Activated CD4-positive, alpha-beta T cell treated with anti-CD3 and anti-CD28 coated beads, Interleukin-2, amount 50 U/mL, for 4 hours (primary cell): ENCODE measurements around the gene DIP2C.
"Not testable (repeated sequence)": the region's sequence is repeated elsewhere in the genome, so short reads cannot be mapped to it uniquely, and the experiment has no call there.

ENCODE experiments used
- DNase-seq, 2 experiments: peaks; one replicate each; pipeline ENCODE4 v3.0.0-alpha.2; 2020

The DIP2C gene

DNA sequence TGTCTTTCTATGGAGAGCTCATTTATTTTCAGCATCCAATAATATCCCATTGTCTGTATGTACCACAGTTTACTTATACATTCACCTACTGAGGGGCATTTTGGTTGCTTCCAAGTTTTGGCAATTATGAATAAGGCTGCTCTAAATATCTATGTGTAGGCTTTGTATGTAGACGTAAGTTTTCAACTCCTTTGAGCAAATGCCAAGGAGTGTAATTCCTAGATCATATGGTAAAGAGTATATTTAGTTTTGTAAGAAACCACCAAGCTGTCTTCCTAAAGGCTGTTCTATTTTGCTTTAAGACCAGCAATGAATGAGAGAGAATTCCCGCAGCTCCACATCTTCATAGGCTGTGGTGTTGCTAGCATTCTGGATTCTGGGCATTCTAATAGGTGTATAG lies 259.8 kb downstream of the DIP2C start:
- DNase-seq = no peak

DNA sequence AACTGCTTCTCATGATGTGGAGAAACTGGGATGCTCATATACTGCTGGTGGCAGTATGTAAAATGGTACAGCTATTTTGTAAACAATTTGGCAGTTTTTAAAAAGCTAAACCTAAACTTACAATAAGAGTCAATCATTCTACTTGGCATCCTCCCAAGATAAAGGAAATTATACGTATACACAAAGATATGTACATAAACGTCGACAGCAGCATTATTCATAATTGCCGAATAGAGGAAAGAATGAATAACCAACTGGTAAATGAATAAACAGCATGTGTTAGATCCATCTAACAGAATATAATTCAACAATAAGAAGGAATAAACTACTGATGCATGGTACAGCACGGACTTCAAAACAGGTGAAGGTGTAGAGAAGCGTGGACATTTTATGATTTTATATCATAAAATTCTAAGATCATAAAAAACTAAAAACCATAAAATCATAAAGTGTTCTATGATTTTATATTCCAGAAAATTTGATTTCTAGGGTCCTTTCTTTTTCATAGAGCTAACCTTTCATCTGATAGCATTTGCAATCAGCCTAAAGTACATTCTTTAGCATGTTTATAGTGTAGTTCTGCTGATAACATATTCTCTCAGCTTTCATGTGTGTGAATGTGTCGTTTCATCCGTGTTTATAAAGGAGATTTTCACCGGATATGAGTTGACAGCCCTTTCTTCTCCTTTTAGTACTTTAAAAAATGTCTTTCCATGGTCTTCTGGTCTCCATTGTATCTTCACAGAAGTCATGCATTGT lies 261.5 kb downstream of the DIP2C start:
- DNase-seq = no peak

DNA sequence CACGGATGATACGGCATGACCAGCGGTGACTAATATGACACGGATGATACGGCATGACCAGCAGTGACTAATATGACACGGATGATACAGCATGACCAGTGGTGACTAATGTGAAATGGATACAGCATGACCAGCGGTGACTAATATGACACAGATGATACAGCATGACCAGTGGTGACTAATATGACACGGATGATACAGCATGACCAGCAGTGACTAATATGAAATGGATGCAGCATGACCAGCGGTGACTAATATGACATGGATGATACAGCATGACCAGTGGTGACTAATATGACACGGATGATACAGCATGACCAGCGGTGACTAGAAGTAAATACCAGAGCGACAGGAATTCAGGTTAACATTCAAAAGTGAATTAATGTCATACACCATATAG lies 264.1 kb downstream of the DIP2C start:
- DNase-seq = not testable (repeated sequence)

DNA sequence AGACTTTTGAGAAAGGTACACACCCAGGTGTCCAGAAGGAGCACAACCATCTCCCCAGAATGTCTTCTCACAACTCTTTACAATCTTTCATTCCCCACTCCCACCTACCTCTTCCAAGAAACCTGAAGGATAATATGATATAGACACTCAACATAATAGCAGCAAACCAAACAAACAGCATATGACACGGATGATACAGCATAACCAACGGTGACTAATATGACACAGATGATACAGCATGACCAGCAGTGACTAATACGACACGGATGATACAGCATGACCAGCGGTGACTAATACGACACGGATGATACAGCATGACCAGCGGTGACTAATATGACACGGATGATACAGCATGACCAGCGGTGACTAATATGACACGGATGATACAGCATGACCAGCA lies 264.7 kb downstream of the DIP2C start:
- DNase-seq = not testable (repeated sequence)

DNA sequence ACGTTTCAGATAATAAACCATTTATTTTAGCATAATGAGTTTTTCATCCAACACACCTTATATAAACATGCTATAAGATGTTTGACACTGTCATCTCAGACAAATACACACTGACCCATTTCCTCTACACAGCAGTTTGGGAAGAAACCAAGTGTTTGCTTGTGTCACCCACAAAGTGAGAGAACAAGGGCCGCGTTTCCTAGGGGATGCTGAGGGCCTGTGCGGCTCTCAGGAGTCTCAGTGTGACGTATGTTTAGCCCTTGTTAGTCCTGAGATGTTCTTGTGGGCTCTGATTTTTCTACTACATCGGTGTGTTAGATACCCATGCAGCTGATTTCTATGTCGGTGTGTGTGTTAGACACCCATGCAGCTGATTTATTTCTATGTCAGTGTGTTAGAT lies 266.3 kb downstream of the DIP2C start:
- DNase-seq = no peak

DNA sequence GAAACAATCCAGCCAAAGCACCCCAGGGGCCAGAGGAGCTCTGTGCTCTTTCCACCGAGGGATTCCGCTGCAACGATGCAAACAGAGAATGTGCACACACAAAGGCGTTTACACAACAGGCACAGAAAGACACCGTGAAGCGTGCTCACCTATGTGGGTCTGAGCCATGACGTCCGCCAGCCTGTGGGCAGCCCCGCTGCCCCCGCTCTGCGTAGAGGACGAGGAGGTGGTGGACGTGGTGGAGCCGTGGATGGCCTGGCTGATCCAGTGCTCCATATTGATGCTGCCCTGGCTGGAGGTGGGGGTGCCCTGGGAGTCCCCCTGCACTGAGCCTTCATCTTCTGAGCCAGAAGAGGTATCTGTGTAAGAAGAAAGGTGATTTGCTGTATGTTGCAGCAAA lies 266.8 kb downstream of the DIP2C start:
- DNase-seq = no peak

DNA sequence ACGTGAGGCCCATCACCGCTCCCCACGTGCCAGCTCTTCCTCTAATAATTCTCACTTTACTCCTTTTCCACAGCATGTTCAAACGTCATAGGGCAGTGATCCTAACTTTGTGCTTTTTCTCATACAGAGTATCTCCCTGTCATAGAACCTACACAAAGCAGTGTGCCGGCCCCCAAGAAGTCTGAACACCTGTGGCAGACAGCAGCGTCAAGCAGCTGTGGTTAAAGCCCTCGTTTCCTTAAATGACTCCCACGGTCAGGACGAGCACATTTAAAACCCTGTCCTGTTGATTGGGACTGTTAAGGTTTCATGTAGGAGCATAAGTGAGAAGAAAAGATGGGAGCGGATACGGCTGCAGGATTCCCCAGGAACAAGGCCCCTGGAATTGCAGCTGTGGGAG lies 267.2 kb downstream of the DIP2C start:
- DNase-seq = no peak

DNA sequence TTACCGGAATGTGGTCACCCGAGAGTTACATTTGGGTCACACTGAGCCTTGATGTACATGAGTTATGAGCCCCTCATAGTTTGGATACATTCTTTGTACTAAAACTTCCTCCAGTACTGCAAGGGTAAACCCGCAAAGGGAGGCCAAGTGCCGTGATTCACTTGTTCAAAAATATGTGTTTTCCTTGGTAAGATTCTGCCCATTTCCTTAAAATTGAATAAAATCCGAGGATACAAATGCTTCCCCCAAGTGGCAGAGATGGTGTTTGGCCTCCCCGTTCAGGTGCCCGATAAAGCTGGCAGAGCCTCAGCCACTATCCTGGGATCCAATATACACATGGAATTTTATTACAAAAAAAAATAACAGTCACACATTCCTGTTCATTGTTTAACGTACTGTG lies 268.3 kb downstream of the DIP2C start:
- no peak for DNase-seq

DNA sequence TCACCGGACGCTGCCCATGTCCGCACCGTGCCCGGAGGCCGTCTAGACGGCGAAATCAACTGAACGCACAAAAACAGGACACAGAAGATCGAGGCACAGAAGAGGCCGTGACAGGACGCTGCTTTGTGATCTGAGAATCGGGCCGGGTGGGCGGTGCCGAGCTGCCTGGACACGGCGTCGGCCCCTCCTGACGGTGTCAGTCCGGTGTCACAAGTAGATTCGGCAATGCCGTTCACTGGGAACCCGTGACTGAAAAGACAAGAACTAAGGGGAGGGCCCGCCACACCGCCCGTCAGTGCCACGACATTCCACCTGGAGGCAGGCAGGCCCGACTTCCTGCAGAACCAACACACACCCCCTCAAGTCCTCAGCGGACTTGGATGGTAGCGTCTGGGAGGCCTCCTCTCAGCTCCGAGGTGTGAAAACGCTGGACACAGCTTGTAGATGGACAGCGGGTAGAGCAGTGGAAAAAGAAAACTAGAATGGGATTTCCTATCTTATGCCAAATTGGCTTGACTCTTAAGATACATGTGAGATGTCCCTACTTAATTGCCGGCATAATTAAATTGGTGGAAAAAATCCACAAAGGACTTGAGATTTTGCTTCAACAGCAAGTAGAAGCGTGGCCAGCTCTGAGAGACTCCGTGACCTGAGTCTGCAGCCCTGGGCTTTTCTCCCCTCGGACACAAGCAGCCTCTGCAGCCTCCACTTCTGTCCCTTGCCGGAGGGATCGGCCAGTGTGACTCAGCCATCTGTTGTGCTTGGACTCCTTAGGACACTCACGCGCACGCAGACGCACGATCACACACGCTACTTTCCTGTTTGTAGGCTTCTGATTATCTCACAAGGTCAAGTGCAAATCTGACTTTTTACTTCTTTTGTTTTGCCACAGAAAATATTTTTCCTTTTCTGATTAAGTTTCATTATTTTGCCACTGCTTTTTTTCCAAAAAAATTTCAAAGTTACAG lies 269.0 kb downstream of the DIP2C start:
- no peak for DNase-seq

DNA sequence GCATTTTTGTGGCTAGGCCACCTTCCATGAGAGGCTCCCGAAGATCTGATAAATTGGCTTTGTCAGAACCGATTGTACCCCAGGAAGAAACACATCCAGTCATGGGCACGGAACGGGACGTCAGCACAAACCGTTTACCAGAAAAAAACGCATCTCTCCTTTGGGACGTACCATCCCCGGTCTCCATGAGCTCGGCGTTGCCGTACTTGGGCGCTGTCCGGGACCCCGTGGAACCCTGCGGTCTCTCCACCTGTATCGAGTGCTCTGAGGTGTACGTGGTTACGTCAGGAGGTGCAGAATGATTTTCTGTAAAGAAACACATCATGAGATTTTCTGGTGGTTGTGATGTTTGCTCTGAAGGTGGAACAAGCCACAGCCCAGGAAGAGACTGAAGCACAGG lies 270.6 kb downstream of the DIP2C start:
- no peak for DNase-seq

DNA sequence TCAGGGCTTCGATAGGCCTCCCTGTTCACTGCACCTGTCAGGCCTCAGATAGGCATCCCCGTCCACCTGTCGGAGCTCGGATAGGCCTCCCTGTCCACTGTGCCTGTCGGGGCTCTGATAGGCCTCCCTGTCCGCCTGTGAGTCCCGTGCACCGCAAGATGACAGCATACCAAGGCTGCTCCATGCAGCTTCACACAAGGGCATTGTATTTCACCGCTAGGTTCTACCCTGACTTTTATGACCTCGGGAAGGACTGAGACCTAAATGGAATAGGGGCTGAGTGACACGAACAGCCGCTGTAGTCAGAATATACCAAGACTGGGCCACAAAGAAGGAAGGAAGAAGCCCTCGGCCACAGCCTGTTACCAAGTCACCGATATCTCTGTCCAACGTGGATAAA lies 271.2 kb downstream of the DIP2C start:
- no peak for DNase-seq

DNA sequence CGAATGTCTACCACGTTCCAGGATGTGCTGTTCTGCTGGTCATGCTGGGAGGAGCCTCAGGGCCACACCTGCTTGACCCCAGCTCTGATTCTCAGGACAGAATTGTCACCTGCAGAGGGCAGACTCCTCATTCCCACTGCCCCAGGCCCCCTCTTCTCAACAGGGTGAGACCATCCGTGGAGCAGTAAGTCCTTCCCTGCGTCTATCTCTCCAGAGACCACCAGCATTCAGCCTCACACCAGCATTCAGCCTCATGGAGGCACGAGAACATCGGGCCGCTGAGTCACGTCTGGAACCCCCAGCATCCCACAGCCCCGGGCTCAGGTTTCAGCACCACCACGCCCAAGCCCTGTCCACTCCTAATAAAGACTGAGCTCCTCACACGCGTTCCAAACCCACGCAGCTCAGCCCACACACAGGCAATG lies 273.4 kb downstream of the DIP2C start:
- DNase-seq = no peak

DNA sequence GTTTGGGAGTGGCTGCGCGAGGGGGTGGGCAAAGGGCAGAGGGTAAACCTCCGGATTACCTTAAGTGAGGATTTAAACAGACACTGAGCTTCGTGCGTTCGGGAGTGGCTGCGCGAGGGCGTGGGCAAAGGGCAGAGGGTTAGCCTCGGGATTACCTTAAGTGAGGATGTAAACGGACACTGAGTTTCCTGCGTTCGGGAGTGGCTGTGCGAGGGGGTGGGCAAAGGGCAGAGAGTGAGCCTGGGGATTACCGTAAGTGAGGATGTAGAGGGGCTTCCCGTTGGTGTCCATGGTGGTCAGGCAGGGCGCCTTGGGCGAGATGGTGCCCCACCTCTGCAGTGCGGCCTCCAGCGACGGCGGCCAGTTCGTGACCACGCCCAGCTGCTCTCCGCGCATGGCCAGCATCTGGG lies 275.8 kb downstream of the DIP2C start:
- no peak for DNase-seq

DNA sequence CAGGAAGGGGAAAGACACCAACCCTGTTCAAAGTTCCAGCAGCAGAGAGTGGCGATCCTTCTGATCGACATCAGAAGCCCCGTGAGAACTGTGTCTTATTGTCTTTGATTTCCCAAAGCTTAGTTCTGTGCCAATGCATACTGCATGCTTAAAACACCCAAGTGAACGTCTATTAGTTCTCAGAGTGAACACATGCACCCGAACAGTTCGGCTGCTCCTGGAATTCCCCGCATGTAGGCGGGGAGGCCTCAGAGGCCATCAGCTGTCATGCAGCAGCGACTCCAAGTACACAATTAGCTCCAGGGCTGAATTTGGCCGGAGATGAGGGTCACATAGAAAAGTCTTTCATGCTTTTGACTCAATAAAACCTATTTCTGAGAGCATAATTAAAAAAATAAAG lies 277.4 kb downstream of the DIP2C start:
- no peak for DNase-seq

DNA sequence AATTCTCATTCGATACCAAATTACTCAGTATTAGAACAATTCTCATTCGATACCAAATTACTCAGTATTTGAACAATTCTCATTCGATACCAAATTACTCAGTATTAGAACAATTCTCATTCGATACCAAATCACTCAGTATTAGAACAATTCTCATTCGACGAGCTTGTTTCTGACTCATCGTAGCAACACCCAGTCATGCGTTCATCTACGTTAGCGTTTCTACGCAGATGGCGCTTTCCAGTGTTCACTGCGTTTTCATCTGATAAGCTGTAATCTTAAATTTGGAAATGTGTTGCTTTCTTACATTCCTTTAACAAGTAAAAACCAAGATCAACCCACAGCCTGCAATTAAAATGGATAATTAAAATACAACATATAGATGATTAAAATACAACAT lies 277.9 kb downstream of the DIP2C start:
- no peak for DNase-seq

DNA sequence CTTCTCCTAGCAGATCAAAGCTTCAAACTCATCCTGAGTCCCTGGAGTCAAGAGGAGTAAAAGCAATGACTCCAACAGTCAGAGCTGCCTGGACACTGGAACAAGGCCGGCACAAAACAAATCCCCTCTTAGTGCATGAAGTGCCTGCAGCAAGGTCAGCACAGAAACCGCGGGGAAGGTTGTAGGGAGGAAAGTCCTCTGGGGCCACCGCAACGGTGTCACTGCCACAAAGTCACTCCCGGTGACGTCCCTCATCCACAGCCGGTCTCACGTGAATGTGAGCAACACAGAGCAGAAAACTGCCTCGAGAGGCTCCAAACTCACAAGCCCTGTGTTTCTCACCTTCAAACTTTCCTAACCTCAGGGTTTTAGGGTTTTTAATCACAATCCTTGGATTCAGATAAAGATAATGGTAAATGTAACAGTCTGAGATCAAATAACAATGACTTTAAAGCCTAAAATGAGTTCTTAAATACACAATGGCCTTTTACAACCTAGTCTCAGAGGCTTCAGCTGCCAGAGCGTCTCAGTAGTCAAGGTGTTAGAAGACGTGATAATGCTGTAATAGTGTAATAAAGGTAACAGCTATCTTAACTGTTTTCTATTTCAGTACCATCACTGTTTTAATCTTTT lies 279.9 kb downstream of the DIP2C start:
- no peak for DNase-seq

DNA sequence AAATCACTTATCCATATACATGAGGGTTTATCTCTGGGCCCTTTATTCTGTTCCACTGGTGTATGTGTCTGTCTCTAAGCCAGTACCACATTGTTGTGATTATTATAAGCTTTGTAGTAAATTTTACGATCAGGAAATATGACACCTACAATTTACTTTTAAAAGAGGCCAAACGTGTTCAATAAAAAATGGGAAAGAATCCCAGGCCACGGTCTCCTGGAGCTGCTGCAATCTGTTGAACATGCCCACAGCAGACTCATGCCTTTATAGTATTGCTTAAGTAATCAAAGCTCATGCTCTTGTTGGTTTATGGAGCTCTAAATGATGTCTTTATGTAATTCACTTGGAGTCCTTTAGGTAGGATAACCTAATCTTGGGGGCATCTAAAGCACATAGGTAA lies 281.2 kb downstream of the DIP2C start:
- no peak for DNase-seq

DNA sequence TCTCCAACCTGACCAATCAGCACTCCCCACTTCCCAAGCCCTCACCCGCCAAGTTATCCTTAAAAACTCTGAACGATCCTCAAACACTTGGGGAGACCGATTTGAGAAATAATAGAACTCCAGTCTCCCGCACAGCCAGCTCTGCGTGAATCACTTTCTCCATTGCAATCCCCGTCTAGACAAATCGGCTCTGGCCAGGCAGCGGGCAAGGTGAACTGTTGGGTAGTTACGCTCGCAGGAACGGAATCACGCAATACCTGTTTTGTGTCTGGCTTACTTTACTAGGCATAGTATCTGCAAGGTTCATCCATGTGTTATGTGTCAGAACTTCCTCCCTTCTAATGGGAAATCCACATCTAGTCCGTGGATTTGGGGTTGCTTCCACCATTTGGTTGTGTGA lies 282.5 kb downstream of the DIP2C start:
- no peak for DNase-seq

DNA sequence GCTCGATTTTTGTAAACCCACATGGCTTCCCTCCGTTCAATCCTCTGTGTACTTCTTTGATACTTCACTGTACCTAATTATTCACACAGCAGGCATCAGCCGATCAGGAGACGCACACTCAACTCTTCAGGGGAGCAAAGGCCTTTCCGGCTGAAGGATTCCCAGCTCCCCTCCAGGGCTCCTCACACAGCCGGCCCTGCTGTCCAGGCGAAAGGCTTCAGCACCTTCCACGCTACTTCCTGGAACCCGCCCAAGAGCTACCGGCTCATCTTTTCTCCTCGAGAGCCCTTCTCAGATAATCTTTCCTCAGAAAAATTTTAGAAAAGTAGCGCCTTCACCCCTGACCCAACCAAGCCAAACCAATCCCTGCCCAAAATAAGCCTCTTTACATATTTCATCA lies 283.8 kb downstream of the DIP2C start:
- DNase-seq = no peak

DNA sequence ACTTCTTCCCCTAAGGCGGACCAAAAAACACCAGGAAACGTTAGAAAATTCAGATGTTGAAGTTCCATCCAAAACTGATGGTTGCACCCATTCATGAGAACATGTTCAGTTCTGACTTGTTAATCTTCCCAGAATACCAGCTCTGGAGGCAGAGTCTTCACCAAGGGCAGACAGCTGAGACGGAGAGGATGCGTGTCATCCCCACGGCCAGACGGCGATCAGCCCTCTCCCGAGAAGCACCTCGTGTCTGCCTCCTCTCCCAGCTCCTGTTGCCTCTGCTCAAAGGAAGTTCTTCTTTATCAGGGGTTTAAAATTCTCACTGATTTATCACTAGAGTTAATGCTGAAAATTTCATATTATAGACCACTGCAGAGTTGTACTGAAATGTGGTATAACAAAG lies 284.5 kb downstream of the DIP2C start:
- no peak for DNase-seq

DNA sequence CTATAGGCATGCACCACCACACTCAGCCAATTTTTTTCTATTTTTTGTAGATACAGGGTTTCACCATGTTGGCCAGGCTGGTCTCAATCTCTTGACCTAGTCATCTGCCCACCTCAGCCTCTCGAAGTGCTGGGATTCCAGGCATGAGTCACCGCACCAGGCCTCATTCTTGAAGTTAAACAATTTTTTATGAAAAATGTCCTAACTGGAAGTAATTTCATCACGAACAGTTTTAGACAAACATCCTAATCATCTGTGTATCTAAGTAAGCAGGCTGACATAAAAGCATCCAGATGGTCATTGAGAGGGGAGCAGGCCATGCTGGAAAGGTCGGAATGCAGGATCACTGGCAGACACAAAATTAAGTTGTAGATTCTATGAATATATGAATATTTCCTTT lies 285.1 kb downstream of the DIP2C start:
- DNase-seq = no peak

DNA sequence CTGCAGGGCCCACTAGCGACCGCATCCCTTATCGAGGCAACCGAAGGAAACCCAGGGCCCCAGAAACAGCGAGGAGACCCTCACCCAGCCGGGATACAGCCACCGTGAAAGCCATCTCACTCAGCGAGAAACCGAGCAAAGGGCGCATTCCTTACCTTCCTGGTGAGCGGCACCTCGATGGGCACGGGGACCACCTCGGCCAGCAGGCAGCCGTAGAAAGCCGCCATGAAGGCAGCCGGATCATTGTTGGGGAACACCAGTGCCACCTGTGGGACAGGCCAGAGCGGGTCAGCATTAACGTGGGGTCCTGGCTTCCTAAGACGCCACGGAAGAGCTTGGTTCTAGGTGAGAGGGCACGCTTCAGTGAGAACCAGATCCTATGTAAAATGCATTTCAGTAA lies 290.5 kb downstream of the DIP2C start:
- DNase-seq = no peak

DNA sequence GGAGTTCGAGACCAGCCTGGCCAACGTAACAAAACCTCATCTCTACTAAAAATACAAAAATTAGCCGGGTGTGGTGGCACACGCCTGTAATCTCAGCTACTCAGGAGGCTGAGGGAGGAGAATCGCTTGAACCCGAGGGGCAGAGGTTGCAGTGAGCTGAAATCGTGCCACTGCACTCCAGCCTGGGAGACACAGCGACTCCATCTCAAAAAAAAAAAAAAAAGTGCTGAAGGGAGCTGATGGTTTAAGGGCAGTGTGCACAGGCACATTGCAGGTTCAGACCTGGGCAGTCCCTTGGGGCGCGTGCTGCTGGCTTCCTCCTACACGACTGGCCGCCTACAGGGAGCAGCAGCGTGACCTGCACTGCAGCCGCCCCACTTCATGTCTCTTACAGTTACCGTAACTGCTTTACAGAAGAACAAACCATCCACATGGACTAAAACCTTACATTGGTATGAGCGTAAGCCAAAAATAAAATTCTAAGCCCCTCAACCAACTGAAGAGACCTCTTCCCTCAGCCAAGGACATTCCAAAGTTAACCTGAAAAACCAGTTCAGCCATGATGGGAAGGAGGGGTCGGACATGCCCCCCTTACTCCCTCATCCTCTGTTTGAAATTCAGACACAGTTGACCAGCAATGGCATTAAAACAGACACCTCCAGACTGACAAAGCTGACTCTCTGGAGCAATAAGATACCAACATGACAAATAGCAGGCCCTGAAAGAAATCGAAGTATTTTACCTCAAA lies 292.0 kb downstream of the DIP2C start:
- no peak for DNase-seq
